NCI-H187 (cell line): ENCODE results near the gene DENND2C.

ENCODE experiments used
- DNase-seq, 2 experiments: peaks; one replicate each; lab custom pipeline; 2025; lab: John Stamatoyannopoulos, UW

DENND2C gene

DNA sequence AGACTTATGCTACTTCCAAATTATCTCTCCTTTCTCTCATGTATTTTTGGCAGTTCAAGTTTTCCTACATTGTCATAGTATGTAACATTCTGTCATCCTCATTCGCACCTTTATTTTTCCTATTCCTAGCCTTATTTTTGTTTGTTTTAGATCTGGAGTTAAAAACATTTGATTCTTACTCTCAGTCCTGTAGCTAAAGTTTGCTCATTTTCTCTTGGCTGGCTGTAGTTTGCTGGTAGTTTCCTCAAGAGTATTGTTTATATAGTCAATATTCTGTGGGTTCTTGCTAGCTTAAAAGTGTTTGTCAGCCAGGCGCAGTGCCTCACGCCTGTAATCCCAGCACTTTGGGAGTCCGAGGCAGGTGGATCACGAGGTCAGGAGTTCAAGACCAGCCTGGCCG is 129.0 kb downstream of the DENND2C start:
- no peak for DNase-seq

DNA sequence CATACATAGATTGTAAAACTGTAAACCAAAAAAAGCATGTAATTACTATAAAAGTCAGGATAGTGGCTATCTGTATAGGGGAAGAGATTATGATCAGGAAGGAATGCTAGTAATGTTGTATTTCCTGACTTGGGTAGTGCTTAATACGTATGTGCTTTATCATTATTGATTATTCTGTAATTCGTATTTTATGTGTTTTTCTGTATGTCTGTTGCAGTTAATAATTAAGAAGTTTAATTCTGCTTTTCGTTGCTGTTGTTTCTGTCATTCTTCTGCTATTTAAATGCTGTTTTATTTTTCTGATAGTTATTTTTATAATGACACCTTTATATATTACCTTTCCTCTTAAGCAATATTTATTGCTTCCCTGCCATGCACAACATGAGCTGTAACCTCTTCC is 129.6 kb downstream of the DENND2C start:
- no peak for DNase-seq

DNA sequence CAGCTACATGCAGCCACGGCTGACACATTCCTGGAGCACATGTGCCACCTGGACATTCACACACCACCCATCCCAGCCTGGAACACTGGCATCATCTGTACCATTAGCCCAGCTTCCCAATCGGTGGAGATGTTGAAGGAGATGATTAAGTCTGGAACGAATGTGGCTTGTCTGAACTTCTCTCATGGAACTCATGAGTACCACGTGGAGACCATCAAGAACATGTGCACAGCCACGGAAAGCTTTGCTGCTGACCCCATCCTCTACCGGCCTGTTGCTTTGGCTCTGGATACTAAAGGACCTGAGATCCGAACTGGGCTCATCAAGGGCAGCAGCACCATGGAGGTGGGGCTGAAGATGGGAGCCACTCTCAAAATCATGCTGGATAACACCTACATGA is 133.8 kb downstream of the DENND2C start:
- no peak for DNase-seq

DNA sequence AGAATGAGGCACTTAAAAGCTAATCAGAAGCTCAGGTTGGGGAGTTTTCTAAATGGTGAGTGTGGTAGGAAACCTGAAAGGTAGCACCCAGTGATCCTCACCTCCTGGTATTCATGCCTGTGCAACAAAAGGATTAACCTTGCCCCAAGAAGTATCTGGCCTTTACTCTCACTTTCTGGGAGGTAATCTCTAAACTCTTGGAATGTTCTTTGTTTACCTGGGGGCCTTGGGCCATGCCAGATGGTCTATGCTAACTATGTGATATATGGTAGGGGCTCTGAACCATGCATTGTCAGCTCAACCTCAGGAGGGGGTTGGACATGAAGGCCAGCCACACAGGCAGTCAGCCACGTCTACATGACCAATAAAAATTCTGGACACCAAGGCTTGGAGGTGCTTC is 134.4 kb downstream of the DENND2C start:
- no peak for DNase-seq
